ENCODE measurements around the gene IPCEF1. TPM values are rescaled to one million over a fixed set of nuclear protein-coding genes. Genes with fewer than 3 reads are reported as not detected.

The IPCEF1 gene
- total RNA-seq, 2 experiments from 2014 or later, result 23.6 to 24.3 TPM

- Mint-ChIP-seq H3K27me3 (no peaks in the 10 kb centered on the region), H3K27ac (peak overlapping the region; percentile 89), H3K4me1 (ENCODE audit: low read depth) (peaks cover 80% of the 10 kb centered on the region), H3K9me3 (peaks cover 4% of the 10 kb centered on the region), H3K36me3 (ENCODE audit: low read depth) (peaks cover 30% of the 10 kb centered on the region), H3K4me3 (peak overlapping the region; percentile 69)
- TF ChIP-seq, protein P1, sequence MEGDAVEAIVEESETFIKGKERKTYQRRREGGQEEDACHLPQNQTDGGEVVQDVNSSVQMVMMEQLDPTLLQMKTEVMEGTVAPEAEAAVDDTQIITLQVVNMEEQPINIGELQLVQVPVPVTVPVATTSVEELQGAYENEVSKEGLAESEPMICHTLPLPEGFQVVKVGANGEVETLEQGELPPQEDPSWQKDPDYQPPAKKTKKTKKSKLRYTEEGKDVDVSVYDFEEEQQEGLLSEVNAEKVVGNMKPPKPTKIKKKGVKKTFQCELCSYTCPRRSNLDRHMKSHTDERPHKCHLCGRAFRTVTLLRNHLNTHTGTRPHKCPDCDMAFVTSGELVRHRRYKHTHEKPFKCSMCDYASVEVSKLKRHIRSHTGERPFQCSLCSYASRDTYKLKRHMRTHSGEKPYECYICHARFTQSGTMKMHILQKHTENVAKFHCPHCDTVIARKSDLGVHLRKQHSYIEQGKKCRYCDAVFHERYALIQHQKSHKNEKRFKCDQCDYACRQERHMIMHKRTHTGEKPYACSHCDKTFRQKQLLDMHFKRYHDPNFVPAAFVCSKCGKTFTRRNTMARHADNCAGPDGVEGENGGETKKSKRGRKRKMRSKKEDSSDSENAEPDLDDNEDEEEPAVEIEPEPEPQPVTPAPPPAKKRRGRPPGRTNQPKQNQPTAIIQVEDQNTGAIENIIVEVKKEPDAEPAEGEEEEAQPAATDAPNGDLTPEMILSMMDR (IDR thresholded peaks at IDR 0.05), result no peak
- intact Hi-C loops (cut with micrococcal nuclease), result no loop called here
- CTCF ChIA-PET, result interaction anchor here (0.8 to 1.4 kb wide), 7 partner anchors 10 to 140 kb away, joined by 3 to 4 read pairs (median 3); no protein-coding TSS in a partner anchor
- POLR2A ChIA-PET, result interaction anchor here (1.0 to 6.8 kb wide), 5 partner anchors 13 to 72 kb away, joined by 4 to 60 read pairs (median 4); no protein-coding TSS in a partner anchor
- ATAC-seq (no peak), DNase-seq (no peak)
These were observed 126.2 kb downstream of the IPCEF1 start for GRCh38 chr6:154230393-154230792.

DNA sequence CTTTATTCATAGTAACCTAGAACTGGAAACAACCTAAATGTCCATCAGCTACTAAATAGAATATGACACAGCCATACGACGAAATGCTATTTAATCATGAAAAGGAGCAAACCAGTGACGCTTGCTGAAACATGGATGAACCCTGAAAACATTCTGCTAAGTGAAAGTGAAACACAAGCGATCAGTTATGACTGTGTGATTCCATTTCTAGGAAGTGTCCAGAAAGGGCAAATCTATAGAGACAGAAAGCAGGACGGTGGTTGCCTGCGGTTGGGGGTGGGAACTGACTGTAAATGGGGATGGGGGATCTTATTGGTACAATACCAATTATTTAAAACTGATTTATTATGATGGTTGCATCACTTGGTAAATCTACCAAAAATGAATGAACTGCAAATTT lies 126.8 kb downstream of the IPCEF1 start:
- POLR2A ChIA-PET, result interaction anchor here (0.6 to 6.8 kb wide), 9 partner anchors 9 to 941 kb away, joined by 3 to 60 read pairs (median 4); no protein-coding TSS in a partner anchor
- H3K4me3 Mint-ChIP-seq, result peak overlapping the region; percentile 69
- CTCF ChIA-PET, result interaction anchor here (1.3 to 1.4 kb wide), 4 partner anchors 12 to 141 kb away, joined by 3 to 4 read pairs (median 3); no protein-coding TSS in a partner anchor

DNA sequence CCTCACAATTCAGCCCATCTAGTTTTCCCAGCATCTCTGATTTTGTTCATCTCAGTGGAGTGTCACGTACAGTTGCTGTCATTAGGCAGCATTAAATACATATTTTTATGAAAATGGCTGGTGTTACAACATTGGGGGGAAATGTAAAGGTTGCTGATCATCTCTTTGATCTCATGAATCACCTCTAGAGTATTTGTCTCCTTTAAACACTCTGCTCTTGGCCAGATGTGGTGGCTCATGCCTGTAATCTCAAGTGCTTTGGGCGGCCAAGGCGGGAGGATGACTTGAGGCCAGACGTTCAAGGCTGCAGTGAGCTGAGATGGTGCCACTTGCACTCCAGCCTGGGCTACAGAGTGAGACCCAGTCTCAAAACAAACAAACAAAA lies 128.1 kb downstream of the IPCEF1 start:
- POLR2A ChIA-PET, result interaction anchor here (1.9 to 6.8 kb wide), 2 partner anchors 15 to 70 kb away, joined by 5 to 60 read pairs; no protein-coding TSS in a partner anchor
- Mint-ChIP-seq H3K27me3 (no peaks in the 10 kb centered on the region), H3K4me1 (ENCODE audit: low read depth) (peaks cover 80% of the 10 kb centered on the region), H3K9me3 (peaks cover 4% of the 10 kb centered on the region), H3K36me3 (ENCODE audit: low read depth) (peaks cover 31% of the 10 kb centered on the region), H3K27ac (peak overlapping the region; percentile 59), H3K4me3 (no peak overlapping the region)
- ATAC-seq (no peak), DNase-seq (peak; percentile 49)
- CTCF ChIA-PET, result interaction anchor here (1.3 kb wide), 1 partner anchor 13 kb away, joined by 3 read pairs; no protein-coding TSS in a partner anchor
- TF ChIP-seq, protein P1 (IDR thresholded peaks at IDR 0.05), result no peak
- intact Hi-C loops (cut with micrococcal nuclease), result no loop called here

More for the DNA sequence above, 126.8 kb downstream of the IPCEF1 start:
- intact Hi-C loops (cut with micrococcal nuclease), result no loop called here
- H3K4me1 Mint-ChIP-seq (ENCODE audit: low read depth), result peaks cover 81% of the 10 kb centered on the region
- TF ChIP-seq, protein P1 (IDR thresholded peaks at IDR 0.05), result no peak
- H3K9me3 Mint-ChIP-seq, result peaks cover 4% of the 10 kb centered on the region
- peak; percentile 70 for ATAC-seq
- peak; percentile 83 for DNase-seq
- peaks cover 28% of the 10 kb centered on the region for H3K36me3 Mint-ChIP-seq (ENCODE audit: low read depth)
- no peaks in the 10 kb centered on the region for H3K27me3 Mint-ChIP-seq
- peak overlapping the region; percentile 89 for H3K27ac Mint-ChIP-seq

GRCh38 chr6:154227862-154228520 lies 128.6 kb downstream of the IPCEF1 start:
- intact Hi-C loops (cut with micrococcal nuclease), result no loop called here
- TF ChIP-seq, protein P1 (IDR thresholded peaks at IDR 0.05), result no peak
- Mint-ChIP-seq H3K4me3 (no peak overlapping the region), H3K36me3 (ENCODE audit: low read depth) (peaks cover 33% of the 10 kb centered on the region), H3K27ac (peak overlapping the region; percentile 59), H3K27me3 (no peaks in the 10 kb centered on the region), H3K9me3 (peaks cover 4% of the 10 kb centered on the region), H3K4me1 (ENCODE audit: low read depth) (peaks cover 80% of the 10 kb centered on the region)
- POLR2A ChIA-PET, result interaction anchor here (6.8 kb wide), 1 partner anchor 15 kb away, joined by 60 read pairs; no protein-coding TSS in a partner anchor
- ATAC-seq (no peak), DNase-seq (no peak)
- CTCF ChIA-PET, result interaction anchor here (1.0 to 1.3 kb wide), 2 partner anchors 9 to 14 kb away, joined by 3 to 4 read pairs; no protein-coding TSS in a partner anchor

GRCh38 chr6:154226461-154226860 lies 130.1 kb downstream of the IPCEF1 start:
- Mint-ChIP-seq H3K27ac (peak overlapping the region; percentile 26), H3K4me3 (no peak overlapping the region), H3K27me3 (no peaks in the 10 kb centered on the region), H3K4me1 (ENCODE audit: low read depth) (peaks cover 78% of the 10 kb centered on the region), H3K9me3 (peaks cover 4% of the 10 kb centered on the region), H3K36me3 (ENCODE audit: low read depth) (peaks cover 40% of the 10 kb centered on the region)
- ATAC-seq, result no peak
- POLR2A ChIA-PET, result no interaction called here
- TF ChIP-seq, protein P1 (IDR thresholded peaks at IDR 0.05), result no peak
- intact Hi-C loops (cut with micrococcal nuclease), result no loop called here
- CTCF ChIA-PET, result no interaction called here
- no peak for DNase-seq

Data from activated CD8-positive, alpha-beta T cell treated with anti-CD3 and anti-CD28 coated beads for 36 hours (primary cell).